GM10266 (cell line): Measurements from ENCODE around the gene GHRH.

Source experiments
- DNase-seq: peaks from one replicate; pipeline ENCODE4 v3.0.0; 2012; ENCODE audit errors: extremely low spot score
- CTCF ChIP-seq: IDR thresholded peaks from 2 replicates; pipeline ENCODE4 v1.5.1; 2012; ENCODE audit warnings: mild to moderate bottlenecking, low read depth; ENCODE audit not compliant: control insufficient read depth, insufficient read depth; ENCODE audit errors: missing control alignments

Gene GHRH

GRCh38 chr20:37305079-37305478, 43.5 kb upstream of the GHRH start:
- TF ChIP-seq CTCF: no peak
- no peak for DNase-seq

GRCh38 chr20:37303637-37304036, 42.0 kb upstream of the GHRH start:
- no peak for DNase-seq
- no peak for TF ChIP-seq CTCF

GRCh38 chr20:37302981-37303380, 41.4 kb upstream of the GHRH start:
- no peak for DNase-seq
- TF ChIP-seq CTCF: no peak

- no peak for DNase-seq
- no peak for TF ChIP-seq CTCF
Observed at GRCh38 chr20:37301558-37301957, 39.9 kb upstream of the GHRH start.

- no peak for DNase-seq
- no peak for TF ChIP-seq CTCF
Observed at GRCh38 chr20:37301120-37301519, 39.5 kb upstream of the GHRH start.

GRCh38 chr20:37299718-37300528, 38.3 kb upstream of the GHRH start:
- no peak for TF ChIP-seq CTCF
- no peak for DNase-seq

- no peak for TF ChIP-seq CTCF
- DNase-seq: no peak
Observed at GRCh38 chr20:37298190-37298939, 36.8 kb upstream of the GHRH start.
